ENCODE measurements around the gene GPC3.

Gene GPC3

GRCh38 chrX:133837091-133837490 lies 148.3 kb downstream of the GPC3 start:
- TF ChIP-seq CTCF (IDR thresholded peaks at IDR 0.05; ENCODE audit: control extremely low read depth, extremely low read depth, low read depth, missing control alignments): no peak
- ChIA-PET POLR2A (no interaction called here), CTCF (no interaction called here)
- no peak for DNase-seq (ENCODE audit: extremely low spot score)

- no peak for DNase-seq (ENCODE audit: extremely low spot score)
- ChIA-PET CTCF (no interaction called here), POLR2A (no interaction called here)
- no peak for TF ChIP-seq CTCF (IDR thresholded peaks at IDR 0.05; ENCODE audit: control extremely low read depth, extremely low read depth, low read depth, missing control alignments)
Measured at GRCh38 chrX:133836561-133836960, 148.8 kb downstream of the GPC3 start.

GRCh38 chrX:133834771-133835170 lies 150.6 kb downstream of the GPC3 start:
- DNase-seq (ENCODE audit: extremely low spot score): no peak
- CTCF ChIA-PET: no interaction called here

GRCh38 chrX:133819546-133819945 lies 165.8 kb downstream of the GPC3 start:
- ChIA-PET POLR2A (no interaction called here), CTCF (no interaction called here)
- TF ChIP-seq CTCF (IDR thresholded peaks at IDR 0.05; ENCODE audit: control extremely low read depth, extremely low read depth, low read depth, missing control alignments): no peak
- DNase-seq (ENCODE audit: extremely low spot score): no peak

More at GRCh38 chrX:133834771-133835170, 150.6 kb downstream of the GPC3 start:
- no peak for TF ChIP-seq CTCF (IDR thresholded peaks at IDR 0.05; ENCODE audit: control extremely low read depth, extremely low read depth, low read depth, missing control alignments)
- POLR2A ChIA-PET: no interaction called here

- TF ChIP-seq CTCF (IDR thresholded peaks at IDR 0.05; ENCODE audit: control extremely low read depth, extremely low read depth, low read depth, missing control alignments): no peak
- DNase-seq (ENCODE audit: extremely low spot score): no peak
- ChIA-PET CTCF (no interaction called here), POLR2A (no interaction called here)
Measured at GRCh38 chrX:133818019-133818418, 167.4 kb downstream of the GPC3 start.

- DNase-seq (ENCODE audit: extremely low spot score): no peak
- ChIA-PET POLR2A (no interaction called here), CTCF (no interaction called here)
- no peak for TF ChIP-seq CTCF (IDR thresholded peaks at IDR 0.05; ENCODE audit: control extremely low read depth, extremely low read depth, low read depth, missing control alignments)
Measured at GRCh38 chrX:133815496-133815895, 169.9 kb downstream of the GPC3 start.

GRCh38 chrX:133813971-133814370 lies 171.4 kb downstream of the GPC3 start:
- no peak for TF ChIP-seq CTCF (IDR thresholded peaks at IDR 0.05; ENCODE audit: control extremely low read depth, extremely low read depth, low read depth, missing control alignments)
- no peak for DNase-seq (ENCODE audit: extremely low spot score)
- ChIA-PET CTCF (interaction anchor here (1.4 kb wide), 1 partner anchor 21 kb away, joined by 7 read pairs; no protein-coding TSS in a partner anchor), POLR2A (no interaction called here)
